GM18909 (cell line): Measurements from ENCODE around the gene YIF1B.

ENCODE experiments used
- ATAC-seq: cut with Tn5 transposase; IDR thresholded peaks from one replicate; pipeline ENCODE4 v1.9.1; 2021; ENCODE audit warnings: mild to moderate bottlenecking; ENCODE audit not compliant: unreplicated experiment, poor library complexity

The YIF1B gene

DNA sequence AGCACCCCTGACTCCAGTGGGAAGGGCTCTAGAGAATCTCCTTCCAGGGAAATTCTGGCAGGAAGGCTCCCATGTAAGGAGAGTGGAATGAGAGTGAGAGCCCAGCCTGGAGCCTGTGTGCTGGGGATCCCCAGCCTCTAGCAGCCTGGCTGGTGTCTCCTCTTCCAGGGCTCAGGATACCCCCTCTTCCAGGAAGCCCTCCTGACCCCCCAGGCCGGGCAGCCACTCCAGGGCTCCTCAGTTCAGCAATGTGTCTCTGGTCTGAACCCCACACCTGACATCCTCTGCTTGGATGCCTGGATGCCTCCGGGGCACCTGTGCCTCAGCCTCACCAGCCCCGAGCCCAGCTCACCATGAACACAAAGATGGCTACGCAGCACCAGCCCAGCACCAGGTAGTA lies 8.7 kb downstream of the YIF1B start:
- no peak for ATAC-seq

DNA sequence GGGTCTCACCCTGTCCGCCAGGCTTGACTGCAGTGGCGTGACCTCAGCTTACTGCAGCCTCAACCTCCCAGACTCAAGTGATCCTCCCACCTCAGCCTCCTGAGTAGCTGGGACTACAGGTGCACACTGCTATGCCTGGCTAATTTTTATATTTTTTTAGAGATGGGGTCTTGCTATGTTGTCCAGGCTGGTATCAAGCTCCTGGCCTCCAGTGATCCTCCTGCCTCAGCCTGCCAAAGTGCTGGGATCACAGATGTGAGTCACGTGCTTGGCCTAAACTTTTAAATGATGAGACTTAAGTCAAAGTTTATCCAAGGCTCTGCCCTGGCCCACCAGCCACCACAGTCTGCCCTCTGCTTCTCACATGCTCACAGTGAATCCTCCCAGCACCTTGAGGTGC lies 9.5 kb downstream of the YIF1B start:
- ATAC-seq, result no peak

DNA sequence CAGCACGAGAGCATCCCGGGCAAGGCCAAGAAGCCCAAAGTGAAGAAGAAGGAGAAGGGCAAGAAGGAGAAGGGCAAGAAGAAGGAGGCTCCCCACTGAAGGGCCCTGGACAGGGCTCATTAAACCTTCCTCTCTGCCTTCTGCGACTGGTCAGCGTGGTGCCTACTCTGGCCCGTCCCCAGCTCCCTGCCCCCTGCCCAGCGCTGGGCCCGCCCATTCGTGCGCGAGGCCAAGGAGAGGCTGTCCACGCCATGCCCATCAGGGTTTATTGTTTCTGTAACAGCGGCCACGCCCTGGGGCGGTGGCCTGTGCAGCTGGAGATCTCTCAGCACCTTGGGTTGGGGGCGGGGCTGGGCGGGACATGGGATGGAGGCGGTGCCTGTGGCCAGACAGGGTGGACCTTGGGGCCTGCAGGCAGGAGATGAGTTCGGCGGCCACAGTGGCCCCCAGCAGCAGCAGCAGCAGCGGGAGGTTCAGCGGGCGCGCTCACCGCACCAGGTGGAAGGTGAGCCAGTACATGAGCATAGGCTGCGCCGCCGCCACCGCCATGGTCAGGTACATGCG lies 10.8 kb downstream of the YIF1B start:
- no peak for ATAC-seq

DNA sequence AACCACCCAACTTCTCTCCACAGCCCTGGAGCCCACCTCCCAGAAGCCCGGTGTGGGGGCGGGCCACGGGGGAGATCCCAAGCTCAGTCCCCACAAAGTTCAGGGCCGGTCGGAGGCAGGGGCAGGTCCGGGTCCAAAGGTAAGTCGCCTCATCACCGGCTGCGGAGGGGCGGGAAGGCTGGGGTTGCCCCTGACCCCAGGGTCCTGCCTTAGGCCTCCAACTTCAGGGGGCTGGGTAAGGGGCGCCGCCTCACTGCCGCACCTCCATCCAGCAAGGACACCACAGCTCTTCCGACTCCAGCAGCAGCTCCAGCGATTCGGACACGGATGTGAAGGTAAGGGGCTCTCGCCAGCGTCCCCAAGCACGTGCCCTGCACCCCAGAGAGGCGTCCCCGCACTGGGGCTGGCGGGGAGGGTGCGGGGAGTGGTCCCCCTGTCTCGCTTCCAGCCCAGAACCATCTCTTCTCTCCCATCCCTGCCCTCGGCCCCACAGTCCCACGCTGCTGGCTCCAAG lies 11.3 kb downstream of the YIF1B start:
- ATAC-seq, result no peak

DNA sequence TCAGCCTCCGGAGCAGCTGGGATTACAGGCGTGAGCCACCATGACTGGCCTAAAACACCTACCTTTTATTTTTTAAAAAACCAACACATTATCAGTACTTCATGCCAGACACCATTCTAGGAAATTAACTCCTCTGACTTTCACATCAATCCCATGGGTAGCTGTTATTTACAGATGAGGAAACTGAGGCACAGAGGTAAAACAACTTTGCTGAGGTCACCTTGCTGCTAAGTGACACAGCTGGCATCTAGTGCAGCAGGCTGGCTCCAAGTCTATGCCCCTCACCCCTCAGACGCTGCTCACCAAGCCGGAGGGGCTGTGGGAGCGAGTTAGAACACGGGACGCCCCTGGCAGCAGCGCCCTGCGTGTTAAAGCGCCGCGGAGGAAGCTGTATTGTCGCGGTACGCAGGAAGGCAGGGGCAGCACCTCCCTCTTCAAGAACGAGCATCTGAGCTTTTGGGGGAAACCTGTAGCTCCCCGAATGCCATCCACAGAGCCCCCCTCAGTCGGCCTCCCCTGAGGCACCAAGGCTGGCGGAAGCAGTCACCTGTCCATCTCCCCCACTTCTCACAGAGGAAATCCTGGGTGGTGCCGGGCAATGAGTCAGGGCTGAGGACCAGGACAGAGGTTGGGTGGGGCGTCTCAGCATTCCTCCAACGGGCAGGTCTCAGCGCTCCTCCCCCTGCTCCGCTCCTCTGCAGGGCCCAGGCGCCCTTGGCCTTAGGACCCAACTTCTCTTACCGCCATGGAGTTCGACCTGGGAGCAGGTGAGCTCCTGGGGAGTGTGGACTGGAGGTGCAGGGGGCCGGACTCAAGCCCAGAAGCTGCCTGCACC lies 12.0 kb downstream of the YIF1B start, which contains the start of gene C19orf33:
TSS of gene C19orf33 (plus strand) at position 735 of the 835 bp plus-strand sequence. CDS start at position 746, 11 bp downstream.
- ATAC-seq, result no peak

DNA sequence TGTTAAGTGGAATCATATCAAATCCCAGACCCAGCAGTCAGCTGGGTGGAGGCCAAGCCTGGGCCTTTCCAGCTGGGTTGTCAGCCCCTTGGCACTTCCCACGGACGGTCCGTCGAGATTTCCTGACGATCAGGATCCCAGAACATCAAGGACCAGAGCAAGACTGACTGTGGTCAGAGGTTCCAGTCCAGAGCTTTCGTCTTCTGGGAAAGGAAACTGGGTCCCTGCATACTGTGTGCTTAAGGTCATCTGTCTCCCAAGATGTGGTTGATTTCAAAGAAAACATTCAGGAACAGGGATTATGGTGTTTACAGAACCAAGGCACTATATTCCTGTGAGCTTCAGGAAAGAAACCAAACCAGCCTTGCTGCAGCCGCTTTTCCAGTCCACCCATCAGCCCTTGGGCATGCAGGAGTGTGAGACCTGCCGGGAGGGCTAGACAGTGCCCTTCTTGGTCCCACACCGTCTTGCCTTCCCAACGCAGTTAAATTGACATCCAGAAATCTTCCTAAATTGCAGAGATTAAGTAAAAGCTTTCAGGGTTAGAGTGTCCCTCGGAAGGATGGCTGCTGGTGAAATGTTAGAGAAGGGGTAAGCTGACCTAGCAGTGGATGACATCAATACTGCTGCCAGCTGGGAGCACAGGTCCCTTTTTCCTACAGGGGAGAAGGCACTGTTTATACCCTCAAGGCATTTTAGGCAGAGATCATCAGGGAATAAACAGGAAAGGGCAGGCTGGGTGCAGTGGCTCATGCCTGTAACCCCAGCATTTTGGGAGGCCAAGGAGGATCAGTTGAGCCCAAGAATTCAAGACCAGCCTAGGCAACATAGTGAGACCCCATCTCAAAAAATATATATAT lies 16.7 kb downstream of the YIF1B start:
- ATAC-seq, result no peak

DNA sequence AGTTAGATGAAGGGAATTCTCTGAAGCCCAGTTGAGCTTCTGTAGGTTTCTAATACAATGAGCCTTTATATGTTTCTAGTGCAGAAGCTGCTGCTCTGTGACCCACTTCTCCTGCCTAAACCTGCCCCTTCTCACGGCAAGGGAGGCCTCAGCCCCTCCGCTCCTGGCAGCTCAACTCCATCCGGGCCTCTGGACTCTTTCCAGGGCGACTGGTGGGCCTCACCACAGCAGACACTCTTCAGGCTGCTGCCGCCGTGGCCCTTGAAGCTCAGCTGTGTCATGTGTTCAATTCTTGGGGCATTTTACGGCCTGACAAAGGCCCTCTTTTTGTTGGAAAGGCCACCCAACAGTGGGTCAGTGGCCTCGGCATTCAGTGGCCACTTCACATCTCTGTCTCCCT lies 21.7 kb downstream of the YIF1B start:
- ATAC-seq, result no peak

DNA sequence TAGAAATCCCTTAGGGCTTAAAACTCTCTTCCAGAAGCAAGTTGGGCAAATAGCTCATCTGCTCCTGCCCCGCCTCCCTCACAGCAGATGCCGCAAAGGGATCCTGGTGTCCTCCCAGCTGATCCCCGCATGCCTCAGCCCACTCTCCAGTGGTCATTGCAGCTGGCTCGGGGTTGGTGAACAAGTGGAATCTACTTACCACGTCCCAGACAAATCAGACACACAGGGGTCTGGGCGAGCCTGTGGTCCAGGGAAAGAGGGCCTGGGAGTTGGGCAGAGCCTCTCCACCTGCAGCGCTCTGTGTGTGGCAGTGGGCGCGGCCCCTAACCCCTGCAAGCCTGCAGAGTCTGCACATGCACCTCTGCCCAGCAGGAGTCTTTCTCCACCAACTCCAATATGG lies 22.5 kb downstream of the YIF1B start:
- ATAC-seq, result no peak

DNA sequence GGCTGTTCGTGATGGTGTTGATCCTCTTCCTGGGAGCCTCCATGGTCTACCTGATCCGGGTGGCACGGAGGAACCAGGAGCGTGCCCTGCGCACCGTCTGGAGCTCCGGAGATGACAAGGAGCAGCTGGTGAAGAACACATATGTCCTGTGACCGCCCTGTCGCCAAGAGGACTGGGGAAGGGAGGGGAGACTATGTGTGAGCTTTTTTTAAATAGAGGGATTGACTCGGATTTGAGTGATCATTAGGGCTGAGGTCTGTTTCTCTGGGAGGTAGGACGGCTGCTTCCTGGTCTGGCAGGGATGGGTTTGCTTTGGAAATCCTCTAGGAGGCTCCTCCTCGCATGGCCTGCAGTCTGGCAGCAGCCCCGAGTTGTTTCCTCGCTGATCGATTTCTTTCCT lies 23.9 kb downstream of the YIF1B start:
- no peak for ATAC-seq

DNA sequence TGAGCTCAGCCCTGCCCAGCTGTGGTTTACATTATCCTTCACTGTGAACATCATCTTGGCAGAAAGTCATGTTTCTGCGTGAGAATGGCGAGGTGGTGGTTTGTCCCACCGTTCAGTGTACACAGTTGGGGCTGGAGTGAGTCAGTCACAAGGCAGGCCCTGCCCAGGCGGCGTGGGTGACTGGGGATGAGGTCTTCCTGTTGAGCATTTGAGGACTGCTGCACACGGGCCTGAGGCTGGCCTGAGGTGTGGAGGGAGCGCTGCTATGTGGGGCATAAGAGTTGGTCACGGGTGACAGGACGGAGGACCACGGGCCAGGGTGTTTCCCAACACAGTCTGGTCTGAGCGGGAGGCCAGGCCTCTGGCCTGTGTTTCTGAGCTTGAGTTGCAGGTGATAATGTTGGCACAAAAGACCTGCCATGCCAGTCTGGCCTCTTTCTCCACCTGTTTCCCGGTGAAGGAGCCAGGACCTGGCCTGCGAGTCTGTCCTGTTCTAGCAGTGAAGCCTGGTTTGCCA lies 25.1 kb downstream of the YIF1B start:
- no peak for ATAC-seq

DNA sequence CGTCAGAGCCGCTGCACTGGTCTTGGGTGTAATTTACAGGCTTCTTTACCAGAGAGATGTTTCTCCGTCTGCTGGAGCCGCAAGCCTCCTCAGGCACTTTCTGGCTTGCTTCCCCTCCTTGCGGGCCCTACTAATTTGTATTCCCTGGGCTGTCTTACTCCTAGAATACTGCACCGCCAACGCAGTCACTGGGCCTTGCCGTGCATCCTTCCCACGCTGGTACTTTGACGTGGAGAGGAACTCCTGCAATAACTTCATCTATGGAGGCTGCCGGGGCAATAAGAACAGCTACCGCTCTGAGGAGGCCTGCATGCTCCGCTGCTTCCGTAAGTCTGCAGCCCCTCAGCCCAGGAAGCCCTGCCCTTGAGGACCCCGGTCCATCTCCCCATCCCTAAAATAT lies 25.8 kb downstream of the YIF1B start:
- ATAC-seq, result no peak

DNA sequence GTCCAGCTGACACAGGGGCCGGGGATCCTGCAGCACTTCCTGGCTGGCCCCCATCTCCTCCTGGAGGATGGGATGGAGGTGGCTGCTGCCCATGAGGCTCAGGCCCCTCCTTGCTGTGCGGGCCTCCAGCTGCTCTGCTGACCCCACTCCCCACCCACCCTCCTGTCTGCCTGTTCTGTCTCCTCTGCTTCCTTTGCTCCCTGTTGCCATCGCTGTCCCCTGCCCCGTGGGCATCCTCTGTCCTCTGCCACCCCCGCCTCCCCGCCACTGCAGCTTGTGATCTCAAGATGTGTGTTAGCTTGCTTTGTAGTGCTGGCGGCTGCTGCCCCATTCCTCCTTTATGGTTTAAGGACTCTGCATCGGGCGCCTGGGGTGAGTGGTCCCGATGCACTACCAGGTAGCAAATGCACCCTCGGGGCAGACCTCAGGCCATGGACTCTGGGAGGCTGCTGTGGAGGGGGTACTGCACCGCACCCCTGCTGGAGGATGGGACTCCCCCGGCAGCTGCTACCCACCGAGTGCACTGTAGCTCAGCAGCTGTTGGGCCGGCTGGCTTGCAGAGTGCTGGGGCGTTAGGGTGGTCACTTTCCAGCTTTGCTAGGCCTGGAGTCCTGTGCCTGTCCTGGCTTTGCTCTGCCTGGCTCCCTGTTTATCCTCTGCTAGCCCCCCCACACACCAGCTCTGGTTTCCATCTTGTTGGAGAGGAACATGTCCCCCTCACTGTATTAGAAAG lies 27.5 kb downstream of the YIF1B start:
- no peak for ATAC-seq

DNA sequence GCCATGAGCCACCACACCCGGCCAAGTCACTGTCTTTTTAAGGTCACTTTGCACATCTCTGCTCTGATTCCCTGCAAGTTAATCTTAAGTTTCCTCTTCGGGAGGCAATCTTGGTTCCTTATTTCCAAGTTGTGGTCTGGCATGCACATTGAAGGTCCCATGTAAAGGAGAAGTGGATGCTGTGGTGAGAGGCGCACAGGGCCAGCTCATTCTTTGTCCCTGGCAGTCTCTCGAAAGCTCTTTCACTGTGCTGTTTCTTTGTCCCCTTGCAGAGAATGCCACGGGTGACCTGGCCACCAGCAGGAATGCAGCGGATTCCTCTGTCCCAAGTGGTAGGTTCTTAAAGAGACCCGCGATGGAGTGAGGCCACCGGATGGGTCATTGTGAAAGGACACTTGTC lies 28.1 kb downstream of the YIF1B start:
- ATAC-seq, result no peak

DNA sequence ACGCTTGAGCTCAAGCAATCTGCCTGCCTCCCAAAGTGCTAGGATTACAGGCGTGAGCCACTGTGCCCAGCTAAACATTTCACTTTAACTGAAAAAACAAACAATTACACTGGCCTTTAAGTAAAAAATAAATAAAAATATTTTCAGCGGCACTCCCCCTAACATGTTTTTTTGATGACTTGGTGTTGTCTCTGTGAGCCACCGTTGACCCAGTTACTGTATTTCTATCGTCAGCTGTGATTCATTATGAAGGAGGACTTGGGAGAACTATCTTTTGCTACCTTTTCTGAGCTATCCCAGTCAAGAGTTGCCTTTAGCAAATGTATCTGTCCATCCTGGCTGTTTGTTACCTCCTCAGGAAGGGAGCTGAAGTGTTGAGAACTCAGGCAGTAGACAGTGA lies 30.2 kb downstream of the YIF1B start:
- no peak for ATAC-seq

DNA sequence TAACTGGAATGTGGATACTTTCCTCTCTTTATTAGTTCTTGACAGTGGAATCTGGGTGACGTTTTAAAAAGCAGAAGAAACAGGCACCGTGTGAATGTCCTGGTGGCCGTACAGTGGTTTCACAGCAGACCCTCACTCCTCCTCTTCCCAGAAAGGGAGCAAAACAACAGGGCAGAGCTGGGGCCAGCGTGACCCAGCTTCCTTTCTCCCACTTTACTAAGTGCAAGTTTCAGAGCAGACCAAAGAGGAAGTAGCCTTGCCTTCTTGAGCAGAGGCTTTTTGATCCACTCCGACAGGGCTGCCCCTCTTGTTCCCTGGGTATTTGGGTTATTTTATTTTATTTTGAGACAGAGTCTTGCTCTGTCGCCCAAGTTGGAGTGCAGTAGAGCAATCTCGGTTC lies 31.3 kb downstream of the YIF1B start:
- no peak for ATAC-seq

DNA sequence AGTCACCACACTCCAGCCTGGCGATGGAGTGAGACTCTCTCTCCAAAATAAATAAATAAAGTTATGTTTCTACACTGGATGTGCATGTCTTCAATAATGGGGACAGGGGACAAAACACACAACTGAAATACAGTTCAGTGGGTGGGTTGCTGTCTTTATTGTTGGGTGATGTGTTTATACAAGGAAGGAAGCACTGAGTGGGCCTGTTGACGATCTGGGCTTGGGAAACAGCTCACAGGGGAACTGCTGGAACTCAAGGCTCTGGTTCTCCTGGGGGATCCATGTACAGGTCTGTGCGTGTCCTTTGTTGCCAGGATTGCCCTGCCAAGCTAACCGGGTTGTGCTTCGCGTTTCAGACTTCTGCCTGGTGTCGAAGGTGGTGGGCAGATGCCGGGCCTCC lies 32.5 kb downstream of the YIF1B start:
- ATAC-seq, result no peak

DNA sequence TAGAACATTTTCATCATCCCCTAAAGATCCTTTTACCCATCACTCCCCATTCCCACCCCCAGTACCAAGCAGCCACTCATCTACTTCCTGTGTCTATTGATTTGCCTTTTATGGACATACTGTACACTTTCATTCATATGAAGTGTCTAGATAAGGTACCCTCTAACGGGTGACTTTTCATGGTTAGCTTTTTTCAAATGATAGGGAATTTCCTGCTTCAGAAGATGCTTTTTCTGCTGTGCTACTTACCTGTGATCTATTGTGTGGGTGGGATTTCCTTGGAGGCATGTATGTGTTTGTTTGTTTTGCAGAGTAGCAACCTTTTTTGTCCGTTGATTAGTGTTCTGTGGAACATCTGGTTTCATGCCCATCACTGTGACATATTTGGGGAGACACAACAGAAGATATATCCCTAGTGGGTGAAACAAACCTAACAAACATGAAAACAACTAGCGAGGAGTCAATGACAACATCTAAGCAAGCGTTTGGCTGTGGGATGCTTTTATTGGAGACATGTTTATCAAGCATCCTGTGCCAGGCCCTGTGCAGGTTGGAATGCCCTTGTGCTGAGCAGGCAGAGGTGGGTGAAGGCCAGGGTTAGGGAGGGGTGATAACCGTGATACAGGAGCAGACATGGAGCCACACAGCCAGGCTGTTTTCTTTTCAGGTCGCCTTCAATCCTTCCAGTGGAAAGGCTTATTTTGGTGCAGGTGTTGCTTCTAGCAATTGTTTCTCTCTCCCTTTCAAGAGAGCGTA lies 33.8 kb downstream of the YIF1B start:
- no peak for ATAC-seq

DNA sequence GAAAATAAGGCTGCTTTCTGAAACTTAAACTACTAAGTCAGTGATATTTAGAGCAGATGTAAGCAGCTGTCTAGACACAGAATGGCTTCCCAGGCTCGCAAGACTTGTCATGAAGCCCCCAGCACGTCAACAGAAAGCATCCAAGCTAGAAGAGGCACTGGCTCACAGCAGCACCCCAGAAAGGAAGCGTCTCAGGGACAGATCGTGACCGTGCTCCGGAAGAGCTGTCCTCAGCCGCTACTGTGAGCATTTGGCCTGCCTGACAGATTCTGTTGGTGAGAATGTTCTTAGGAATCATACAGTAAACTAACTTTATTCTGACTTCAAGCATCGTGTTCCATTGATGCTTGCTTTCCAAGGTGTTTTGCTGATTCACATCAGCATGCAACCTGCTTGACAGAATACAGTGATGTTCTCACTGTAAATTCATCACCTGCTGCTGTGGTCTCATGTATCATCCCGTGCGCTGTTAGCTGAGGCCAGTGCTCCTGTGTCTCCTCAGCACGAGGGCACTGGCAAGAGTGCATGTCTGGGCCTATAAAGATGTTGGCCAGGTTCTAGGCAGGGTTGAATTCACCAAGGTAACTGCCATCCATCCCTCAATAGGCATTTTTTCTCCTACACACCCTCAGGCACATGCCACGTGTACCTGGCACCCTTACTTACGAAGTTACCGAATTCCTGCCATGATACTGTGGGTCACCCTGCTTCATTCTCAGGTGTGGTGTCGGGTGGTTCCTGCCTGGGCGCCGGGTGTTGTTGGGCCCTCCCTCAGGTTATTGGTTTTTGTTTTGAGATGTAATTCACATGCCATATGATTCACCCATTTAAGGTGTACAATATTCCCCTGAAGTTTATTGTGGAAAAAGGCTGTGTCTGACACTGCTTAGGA lies 35.5 kb downstream of the YIF1B start:
- no peak for ATAC-seq
